HG02642 (cell line): ENCODE measurements around the gene L2HGDH.
"Not testable (repeated sequence)": the region's sequence is repeated elsewhere in the genome, so short reads cannot be mapped to it uniquely, and the experiment has no call there.

ENCODE experiments used
- ATAC-seq: cut with Tn5 transposase; IDR thresholded peaks from one replicate; pipeline ENCODE4 v1.9.1; 2021; ENCODE audit warnings: mild to moderate bottlenecking; ENCODE audit not compliant: unreplicated experiment, poor library complexity

L2HGDH gene

DNA sequence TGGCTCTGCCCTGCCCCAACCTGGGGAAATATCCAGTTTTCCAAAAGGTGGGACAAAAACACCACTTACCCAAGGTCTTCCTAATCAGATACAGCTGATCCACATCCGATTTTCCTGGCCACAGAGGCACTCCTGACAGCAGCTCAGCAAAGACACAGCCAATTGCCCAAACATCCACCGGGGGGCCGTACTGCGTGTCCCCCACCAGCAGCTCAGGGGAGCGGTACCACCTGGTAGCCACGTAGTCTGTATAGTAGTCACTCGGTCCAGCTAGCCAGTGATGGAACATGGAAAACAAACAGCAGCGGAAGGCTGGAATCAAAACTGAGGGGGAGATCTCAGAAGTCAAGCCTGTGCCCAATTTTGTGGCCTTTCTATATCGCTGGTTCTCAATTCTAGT is 28.9 kb upstream of the L2HGDH start:
- ATAC-seq = no peak

DNA sequence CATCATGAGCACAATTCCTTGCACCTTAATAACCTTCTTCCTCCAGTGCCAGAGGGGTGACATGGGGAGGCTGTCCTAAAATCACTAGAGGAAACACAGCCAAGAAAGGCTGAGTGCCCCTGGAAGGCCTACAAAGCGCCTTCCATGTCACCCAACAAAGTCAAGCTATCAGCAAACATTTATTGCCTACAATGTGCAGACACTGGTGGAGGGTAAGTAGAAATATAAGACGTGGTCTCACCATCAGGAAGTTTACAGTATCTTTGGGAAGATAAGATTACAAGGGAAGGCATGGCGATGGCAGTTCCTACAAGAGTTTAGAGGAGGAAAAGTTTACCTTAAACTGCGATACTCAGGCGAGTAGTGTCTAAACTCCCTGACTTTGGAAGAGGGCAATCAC is 28.0 kb upstream of the L2HGDH start:
- ATAC-seq = no peak

DNA sequence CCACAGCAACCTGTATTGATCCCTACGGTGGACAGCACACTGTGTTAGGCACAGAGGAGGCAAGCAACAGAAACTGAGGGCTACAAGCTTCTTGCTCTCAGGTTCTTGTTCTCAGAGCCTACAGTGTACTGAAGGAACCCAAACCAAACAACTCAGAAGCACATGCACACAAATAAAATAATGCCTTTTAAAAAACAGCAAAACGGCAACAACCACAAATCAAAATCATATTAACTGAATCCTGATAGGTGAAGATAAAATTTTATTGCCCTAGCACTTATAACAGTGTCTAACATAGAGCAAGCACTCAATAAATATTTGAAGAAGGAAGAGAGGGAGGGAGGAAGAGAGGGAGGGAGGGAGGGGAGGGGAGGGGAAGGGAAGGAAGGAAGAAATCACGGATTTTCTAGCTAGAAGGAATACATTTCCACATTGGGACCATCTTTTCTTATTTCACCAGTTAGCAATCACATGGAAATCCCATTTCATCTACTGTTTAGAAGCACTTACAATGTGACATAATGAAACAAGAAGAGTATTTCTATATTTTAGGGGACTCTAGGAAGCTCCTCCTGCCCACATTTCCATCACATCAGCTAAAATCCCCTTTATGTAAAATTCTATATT is 27.3 kb upstream of the L2HGDH start:
- ATAC-seq = no peak

DNA sequence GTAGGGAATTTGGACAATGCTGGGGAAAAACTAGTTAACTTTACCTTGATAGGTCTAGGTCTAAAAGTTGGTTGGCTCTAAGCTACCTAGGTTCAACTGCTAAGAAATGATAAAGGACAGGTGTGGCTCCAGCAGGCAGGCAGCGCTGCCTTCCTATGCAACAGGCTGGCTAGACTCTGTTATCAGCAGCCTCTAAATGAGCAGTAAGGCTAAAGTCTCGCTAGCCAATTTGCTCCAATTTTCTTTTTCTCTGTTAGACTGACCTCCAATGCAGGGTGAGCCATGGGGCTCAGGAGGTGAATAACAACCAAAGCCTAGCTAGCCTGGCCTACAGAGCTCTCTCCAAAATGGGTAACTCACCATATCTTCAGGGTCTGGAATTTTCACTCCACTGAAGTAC is 26.6 kb upstream of the L2HGDH start:
- no peak for ATAC-seq

DNA sequence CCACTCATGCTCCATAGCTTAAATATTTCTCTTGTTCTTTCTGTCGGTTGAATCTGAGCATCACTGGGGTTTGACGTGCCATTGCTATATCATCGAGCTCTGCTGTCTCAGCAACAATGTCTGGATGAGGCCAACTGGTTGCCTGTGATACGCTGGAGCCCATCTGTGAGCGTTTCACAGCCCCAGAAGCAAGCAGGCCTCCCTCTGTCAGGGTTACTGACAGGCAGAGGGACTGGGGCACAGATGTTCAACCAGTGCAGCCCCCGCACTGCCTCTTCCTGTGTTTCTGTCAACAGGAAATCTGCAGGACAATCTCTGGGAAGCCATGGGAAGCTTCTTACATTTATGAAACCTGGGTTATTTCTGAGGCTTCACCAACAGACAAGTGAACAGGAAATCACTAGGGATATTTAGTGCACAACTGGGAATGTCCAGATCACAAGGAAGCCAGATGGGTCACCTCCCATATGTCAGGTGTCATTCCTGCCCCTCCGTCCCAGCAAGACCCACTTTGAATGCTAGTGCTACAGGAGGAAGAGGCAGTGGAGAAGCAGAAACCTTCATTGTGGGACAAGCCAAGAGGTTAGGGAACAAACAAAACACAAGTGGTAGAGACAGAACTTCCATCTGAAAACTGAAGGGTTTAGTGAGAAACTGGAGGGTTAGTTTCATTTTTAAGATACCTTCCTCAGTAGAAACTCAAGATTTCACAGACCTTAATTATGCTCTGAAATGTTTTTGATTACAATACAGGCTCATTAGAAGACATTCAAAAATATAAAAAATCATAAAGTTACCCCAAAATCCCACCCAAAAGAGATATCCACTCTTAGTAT is 24.2 kb upstream of the L2HGDH start:
- ATAC-seq = no peak

DNA sequence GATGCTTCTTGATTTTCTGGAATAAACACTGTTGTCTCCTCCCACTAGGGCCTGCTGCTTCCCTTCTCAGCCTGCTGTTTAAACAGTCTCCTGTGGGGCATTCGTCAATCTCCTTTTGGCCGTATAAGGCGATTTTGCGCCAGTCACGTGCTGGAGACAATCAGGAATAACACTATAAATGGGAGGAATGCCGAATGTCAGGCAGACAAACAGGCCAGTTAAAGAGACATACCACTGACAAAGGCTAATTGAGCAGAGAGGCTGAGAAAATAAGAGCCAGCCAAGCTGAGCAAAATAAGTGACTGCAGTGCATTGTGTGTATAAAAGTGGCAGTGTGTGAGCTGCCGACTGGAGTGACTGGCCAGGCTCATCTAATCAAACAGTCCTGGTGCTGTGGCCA is 23.4 kb upstream of the L2HGDH start:
- no peak for ATAC-seq

DNA sequence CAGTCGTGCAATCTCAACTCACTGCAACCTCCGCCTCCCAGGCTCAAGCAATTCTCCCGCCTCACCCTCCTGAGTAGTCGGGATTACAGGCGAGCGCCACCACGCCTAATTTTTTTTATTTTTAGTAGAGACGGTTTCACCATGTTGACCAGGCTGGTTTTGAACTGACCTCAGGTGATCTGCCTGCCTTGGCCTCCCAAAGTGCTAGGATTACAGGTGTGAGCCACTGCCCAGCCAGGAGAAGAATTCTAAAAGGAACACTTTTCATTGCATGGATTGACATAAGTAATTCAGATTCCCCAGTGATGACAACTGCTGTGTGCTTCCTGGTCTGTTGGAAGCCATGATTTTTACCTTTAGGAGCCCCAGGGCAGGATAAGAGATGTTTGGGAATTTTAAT is 22.2 kb upstream of the L2HGDH start:
- ATAC-seq = no peak

DNA sequence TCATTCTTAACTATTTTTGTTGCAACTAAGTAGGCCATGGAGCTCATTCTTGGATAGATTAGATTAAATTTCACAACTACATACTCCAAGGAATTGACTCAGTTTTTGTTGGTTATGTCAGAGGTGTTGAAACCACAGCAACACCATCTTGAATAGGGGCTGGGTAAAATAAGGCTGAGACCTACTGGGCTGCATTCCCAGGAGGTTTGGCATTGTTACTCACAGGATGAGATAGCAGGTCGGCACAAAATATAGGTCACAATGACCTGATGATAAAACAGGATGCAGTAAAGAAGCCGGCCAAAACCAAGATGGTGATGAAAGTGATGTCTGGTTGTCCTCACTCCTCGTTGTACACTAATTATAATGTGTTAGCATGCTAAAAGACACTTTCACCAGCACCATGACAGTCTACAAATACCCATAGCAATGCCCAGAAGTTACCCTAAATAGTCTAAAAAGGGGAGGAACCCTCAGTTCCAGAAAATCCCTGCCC is 21.0 kb upstream of the L2HGDH start:
- ATAC-seq = no peak

DNA sequence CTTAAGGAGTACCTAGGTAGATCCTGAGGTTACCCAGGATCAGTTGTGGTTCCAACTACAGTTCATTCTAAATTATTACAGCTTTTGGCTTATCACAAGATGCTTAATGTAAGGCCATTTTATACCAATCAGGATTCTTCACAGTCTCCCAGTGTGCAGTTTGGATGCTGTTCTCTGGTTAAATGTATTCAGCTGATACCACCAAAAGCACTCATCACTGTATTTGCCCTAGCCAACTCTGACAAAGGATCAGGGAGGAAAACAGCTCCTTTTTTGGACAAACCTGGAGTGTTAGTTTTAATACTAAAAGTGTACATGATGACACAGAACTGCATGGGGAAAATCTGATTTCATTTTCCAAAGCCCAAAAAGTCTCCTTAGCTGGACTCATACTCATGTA is 19.6 kb upstream of the L2HGDH start:
- no peak for ATAC-seq

DNA sequence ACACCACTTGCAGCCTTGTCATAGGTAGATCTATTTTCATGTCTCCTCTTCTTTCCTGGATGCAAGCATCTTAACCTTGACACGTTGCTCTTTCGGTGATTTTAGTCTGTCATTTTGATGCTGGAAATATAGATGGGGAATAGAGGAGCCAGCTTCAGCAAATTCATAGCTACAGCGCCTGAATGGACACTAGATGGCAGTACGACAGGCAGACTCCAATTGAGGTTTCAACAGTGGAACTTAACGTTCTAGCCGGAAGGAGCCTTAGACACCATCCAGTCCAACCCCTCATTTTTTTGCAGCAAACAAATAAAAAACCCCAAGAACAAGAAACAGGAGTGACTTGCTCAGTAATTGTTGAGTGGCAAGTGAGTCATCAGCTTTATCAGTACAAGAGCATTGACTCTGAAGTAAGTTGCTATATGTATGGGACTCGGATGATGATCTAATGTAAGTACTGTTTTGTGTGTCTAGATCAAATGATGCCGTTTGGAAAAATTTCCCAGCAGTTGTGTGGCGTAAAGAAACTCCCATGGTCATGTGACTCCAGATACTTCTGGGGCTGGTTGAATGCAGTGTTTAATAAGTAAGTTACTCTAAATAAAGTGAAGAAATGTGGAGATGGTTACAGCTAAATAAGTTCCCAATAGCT is 9.1 kb upstream of the L2HGDH start:
- peak; percentile 91 for ATAC-seq

DNA sequence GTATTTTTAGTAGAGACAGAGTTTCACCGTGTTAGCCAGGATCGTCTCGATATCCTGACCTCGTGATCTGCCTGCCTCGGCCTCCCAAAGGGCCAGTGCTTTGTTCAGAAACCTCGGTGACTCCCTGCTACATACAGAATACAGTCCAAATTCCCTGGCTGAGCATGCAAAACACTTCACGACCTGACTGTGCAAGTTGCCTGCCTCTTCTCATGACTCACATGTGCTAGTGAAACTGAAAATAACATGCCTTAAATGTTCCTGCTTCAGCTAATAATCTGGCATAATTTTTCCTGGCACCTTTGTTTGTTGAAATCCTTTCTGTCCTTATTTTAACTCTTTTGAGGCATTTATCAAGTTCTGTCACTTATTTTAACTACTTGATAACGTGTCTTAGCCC is 8.3 kb upstream of the L2HGDH start:
- ATAC-seq = peak; percentile 40

DNA sequence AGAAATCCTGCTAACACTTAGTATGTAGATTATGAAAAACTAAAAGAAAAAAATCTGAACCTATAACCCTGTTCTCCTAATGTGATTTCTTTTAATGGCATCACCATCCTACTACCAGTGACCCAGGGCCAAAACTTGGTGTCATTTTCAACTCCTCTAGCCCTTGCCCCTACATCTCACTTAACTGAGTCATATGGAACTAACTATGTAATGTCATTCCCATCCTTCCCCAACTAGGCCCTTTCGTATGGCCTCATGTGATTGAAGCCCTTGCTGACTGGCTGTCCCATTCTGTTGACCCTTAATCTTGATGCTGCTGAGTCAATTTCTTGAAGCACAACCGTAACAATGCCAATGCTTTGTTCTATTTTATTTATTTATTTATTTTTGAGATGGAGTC is 7.7 kb upstream of the L2HGDH start:
- no peak for ATAC-seq

DNA sequence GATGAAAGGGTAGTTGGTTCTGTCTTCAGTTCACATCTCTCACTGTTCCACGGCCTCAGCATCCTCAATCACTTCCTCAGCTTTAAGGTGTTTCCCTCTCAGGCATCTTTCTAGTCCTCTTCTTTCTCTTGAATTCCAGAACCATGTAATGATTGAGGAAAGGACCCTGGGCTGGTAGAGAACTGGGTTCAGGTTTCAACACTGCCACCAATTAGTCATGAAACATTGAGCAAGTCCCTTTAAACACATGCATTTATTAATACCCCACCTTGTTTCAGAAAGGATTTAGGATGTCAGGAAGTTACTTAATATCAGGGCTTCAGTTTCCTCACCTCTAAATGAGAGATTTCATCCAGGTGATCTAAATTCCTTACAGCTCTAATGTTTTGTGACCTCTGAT is 7.3 kb upstream of the L2HGDH start:
- ATAC-seq = no peak

DNA sequence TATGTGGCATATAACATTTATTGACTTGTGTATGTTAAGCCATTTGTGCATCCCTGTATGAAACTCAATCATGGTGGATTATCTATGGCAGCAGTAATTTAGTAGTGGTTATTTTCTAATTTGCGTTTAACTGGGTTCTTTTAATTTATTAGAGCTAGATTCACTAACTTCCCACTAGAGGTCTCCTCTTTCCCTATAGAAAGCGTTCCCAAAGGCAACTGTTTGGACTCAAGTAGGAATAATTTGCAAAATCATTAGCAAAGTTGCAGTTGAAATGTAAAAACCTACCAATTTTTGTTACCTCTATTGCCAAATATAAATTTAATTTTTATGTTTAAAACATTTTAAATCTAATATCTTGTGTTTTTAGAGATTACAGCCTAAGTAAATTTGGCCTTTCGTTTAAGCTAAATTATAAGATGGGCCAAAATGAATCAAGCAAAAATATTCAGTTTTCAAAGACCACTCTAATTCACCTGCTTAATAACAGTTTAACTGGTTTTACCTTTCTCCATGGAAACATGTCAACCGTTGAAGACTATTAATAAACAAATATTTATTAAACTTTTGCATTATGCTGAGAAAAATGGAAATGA is 6.1 kb upstream of the L2HGDH start:
- ATAC-seq = no peak

DNA sequence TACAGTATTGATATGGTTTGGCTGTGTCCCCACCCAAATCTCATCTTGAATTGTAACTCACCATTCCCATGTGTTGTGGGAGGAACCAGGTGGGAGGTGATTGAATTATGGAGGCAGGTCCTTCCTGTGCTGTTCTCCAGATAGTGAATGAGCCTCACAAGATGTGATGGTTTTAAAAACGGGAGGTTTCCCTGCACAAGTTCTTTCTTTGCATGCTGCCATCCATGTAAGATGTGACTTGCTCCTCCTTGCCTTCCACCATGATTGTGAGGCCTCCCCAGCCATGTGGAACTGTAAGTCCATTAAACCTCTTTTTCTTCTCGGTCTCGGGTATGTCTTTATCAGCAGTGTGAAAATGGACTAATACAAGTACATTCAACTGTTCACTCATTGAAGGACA is 2.1 kb upstream of the L2HGDH start:
- ATAC-seq = not testable (repeated sequence)

DNA sequence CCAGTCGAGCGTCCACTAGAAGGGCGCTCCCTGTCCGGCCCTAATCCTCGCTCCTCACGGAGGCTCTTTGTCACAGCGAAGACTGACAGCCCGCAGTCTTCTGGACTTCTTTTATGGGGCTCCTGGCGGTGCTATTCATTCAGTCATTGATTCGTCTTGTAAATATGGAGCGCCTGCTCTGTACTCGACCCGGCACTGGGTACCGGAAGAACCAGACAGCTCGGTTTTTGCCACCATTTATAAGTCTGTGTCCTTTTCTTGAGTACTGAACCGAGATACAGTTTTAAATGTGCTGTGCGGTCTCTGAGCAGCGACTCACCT is 665 bp upstream of the L2HGDH start:
- peak; percentile 29 for ATAC-seq

DNA sequence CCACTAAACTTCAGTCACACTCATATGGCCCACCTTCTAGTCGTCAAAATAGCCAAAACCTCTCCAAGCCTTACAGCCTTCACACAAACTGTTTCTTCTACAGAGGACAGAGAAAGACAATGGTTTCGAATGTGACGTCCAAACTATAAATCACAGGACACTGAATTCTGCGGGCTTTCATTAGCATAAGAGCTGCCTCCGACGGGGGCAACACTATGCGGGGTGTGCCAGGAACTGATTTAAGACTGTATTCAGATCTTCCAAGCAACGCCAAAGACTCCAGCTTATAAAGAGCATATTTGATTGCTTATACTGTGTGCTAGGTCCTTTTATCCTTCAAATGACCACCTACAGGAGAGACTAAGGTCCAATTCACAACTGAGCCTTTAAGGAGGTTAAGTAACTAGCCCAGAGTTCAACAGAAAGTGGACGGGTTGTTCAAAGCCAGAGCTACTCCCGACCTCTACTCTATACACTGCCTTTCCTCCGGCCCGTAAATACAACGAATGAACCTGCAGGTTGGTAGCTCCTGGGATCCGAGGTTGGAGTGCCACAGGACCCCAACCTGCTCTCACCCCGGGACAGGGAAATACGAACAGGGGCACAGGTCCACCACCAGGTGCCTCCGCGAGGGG is 575 bp downstream of the L2HGDH start:
- ATAC-seq = no peak

DNA sequence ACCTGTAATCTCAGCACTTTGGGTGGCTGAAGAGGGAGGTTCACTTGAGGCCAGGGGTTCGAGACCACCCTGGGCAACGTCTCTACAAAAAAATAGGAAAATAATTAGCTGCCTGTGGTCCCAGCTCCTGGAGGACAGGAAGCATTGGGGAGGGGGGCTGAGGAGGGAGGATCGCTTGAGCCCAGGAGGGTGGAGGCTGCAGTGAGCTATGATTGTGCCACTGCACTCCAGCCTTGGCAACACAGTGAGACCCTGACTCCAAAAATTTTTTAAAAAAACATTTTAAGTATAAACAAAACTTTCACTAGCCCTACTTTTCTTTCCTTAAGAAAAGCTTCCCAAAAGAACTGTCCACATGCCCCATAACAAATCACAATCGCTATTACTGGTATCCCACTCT is 1.6 kb downstream of the L2HGDH start:
- ATAC-seq = no peak

DNA sequence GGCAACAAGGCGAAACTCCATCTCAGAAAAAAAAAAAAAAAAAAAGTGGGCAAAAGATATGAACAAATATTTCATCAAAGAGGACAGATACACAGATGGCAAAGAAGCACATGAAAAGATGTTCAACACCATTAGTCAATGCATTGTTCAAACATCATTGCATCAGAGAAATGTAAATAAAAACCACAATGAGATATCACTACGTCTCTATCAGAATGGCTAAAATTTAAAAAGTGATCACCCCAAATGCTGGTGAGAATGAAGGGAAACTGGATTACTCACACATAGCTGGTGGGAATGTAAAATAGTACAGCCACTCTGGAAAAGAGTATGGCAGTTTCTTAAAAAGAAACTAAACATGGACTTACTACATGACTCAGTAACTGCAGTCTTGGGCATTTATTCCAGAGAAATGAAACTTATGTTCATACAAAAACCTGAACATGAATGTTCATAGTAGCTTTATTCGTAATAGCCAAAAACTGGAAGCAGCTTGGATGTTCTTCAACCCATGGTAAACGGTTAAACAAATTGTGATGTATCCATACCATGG is 3.6 kb downstream of the L2HGDH start:
- ATAC-seq = no peak

DNA sequence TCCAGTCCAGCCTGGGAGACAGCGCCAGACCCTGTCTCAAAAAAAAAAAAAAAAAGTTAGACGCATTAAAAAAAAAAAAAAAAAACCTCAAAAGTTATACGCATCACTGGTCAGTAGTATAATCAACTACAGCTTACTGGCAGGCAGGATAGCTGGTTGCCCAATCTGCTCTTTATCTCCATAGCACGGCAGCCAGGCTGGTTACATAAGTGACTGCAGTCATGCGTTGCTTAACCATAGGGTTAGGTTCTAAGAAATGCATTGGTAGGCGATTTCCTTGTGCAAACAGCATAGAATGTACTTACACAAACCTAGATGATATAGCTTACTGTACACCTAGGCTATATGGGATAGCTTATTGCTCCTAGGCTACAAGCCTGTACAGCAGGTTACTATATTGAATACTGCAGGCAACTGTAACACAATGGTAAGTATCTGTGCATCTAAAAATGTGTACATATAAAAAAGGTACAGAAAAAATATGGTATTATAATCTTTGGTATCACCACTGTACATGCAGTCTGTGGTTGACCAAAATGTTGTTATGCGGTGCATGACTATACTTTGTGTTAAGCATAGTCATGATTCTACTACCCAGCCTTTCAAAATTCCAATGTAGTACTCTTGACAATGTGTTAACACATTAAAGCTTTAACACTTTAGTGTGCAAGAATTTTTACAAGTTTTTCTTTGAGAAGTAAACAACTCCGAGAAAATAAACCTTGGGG is 8.1 kb downstream of the L2HGDH start:
- ATAC-seq = no peak
